OCI-LY1 (cell line): ENCODE data around the gene RNF112.

ENCODE experiments used
- H2AFZ ChIP-seq: fragments of 200-600 bp; sonication (generic), shearing (Covaris generic); 2 replicates; pipeline ENCODE4 v1.6.0; 2014; ENCODE audit warnings: antibody characterized with exemption, mild to moderate bottlenecking, low read length
- H3F3A ChIP-seq: fragments of 200-600 bp; sonication (generic), shearing (Covaris generic); 2 replicates; pipeline ENCODE4 v1.6.0; 2014; ENCODE audit warnings: mild to moderate bottlenecking, antibody characterized with exemption, low read length, moderate library complexity; ENCODE audit not compliant: insufficient read depth
- H3K27ac ChIP-seq: fragments of 200-600 bp; sonication (generic); 2 replicates; pipeline ENCODE4 v1.5.1; 2014; ENCODE audit warnings: low read length, mixed run types, mild to moderate bottlenecking, low read depth; ENCODE audit not compliant: poor library complexity, severe bottlenecking
- H3K27me3 ChIP-seq: fragments of 200-600 bp; sonication (generic); 2 replicates; pipeline ENCODE4 v1.6.0; 2014; ENCODE audit warnings: antibody characterized with exemption, mild to moderate bottlenecking, low read length, moderate library complexity; ENCODE audit not compliant: insufficient read depth
- H3K36me3 ChIP-seq: fragments of 200-600 bp; sonication (generic); 2 replicates; pipeline ENCODE4 v1.6.1; 2014; ENCODE audit warnings: mild to moderate bottlenecking, antibody characterized with exemption, low read length, moderate library complexity, mixed read lengths; ENCODE audit not compliant: insufficient read depth
- H3K4me1 ChIP-seq: fragments of 200-600 bp; sonication (generic); 2 replicates; pipeline ENCODE4 v1.5.1; 2014; ENCODE audit warnings: mild to moderate bottlenecking, low read length, moderate library complexity; ENCODE audit not compliant: insufficient read depth, severe bottlenecking
- H3K4me2 ChIP-seq: fragments of 200-600 bp; sonication (generic), shearing (Covaris generic); 2 replicates; pipeline ENCODE4 v1.6.1; 2014; ENCODE audit warnings: low read length
- H3K4me3 ChIP-seq: fragments of 200-600 bp; sonication (generic); 2 replicates; pipeline ENCODE4 v1.5.1; 2014; ENCODE audit warnings: low read length, low read depth, mild to moderate bottlenecking, mixed read lengths; ENCODE audit not compliant: poor library complexity, severe bottlenecking
- H3K79me2 ChIP-seq: fragments of 200-600 bp; shearing (Covaris generic); 2 replicates; pipeline ENCODE4 v1.6.1; 2016; ENCODE audit warnings: mixed run types, low read length, mixed read lengths; ENCODE audit not compliant: insufficient read depth
- H3K9ac ChIP-seq: fragments of 200-600 bp; sonication (generic), shearing (Covaris generic); 2 replicates; pipeline ENCODE4 v1.6.1; 2014; ENCODE audit warnings: mild to moderate bottlenecking, low read length, mixed read lengths
- H3K9me2 ChIP-seq: fragments of 200-600 bp; sonication (generic), shearing (Covaris generic); 2 replicates; pipeline ENCODE4 v1.6.1; 2014; ENCODE audit warnings: low read depth, mild to moderate bottlenecking, low read length, mixed read lengths
- H3K9me3 ChIP-seq: fragments of 200-600 bp; shearing (Covaris generic); 2 replicates; pipeline ENCODE4 v1.6.1; 2014; ENCODE audit warnings: low read length, mixed read lengths
- H4K20me1 ChIP-seq: fragments of 200-600 bp; sonication (generic), shearing (Covaris generic); 2 replicates; pipeline ENCODE4 v1.6.0; 2016; ENCODE audit warnings: mild to moderate bottlenecking, low read length; ENCODE audit not compliant: insufficient read depth
- CTCF ChIP-seq: fragments of 200-600 bp; sonication (generic), shearing (Covaris generic); IDR thresholded peaks from 2 replicates; pipeline ENCODE4 v1.5.1; 2017; ENCODE audit warnings: mild to moderate bottlenecking, antibody characterized with exemption, low read length, moderate library complexity, mixed read lengths
- EZH2 ChIP-seq: fragments of 200-600 bp; sonication (generic), shearing (Covaris generic); IDR thresholded peaks from 2 replicates; pipeline ENCODE4 v1.8.0; 2017; ENCODE audit warnings: borderline replicate concordance, mixed run types, mild to moderate bottlenecking, antibody characterized with exemption, low read length, moderate library complexity, mixed read lengths

The RNF112 gene

GRCh38 chr17:19372011-19372370 is 39.0 kb upstream of the RNF112 start:
- Histone ChIP-seq H3K79me2 (no peaks in the 10 kb centered on the region), H3K27me3 (no peaks in the 10 kb centered on the region), H2AFZ (no peak overlapping the region), H3K4me1 (peaks cover 3% of the 10 kb centered on the region), H3K4me2 (no peak overlapping the region), H3F3A (no peaks in the 10 kb centered on the region), H3K36me3 (no peaks in the 10 kb centered on the region), H4K20me1 (no peaks in the 10 kb centered on the region), H3K9me2 (no peaks in the 10 kb centered on the region), H3K9ac (no peak overlapping the region), H3K27ac (no peak overlapping the region), H3K9me3 (no peaks in the 10 kb centered on the region), H3K4me3 (no peak overlapping the region)
- TF ChIP-seq CTCF (no peak), EZH2 (no peak)

GRCh38 chr17:19372439-19372838 is 38.6 kb upstream of the RNF112 start:
- Histone ChIP-seq H3K79me2 (no peaks in the 10 kb centered on the region), H3K4me3 (no peak overlapping the region), H3K36me3 (no peaks in the 10 kb centered on the region), H3F3A (no peaks in the 10 kb centered on the region), H3K27ac (no peak overlapping the region), H4K20me1 (no peaks in the 10 kb centered on the region), H3K27me3 (no peaks in the 10 kb centered on the region), H3K9me3 (no peaks in the 10 kb centered on the region), H3K9ac (no peak overlapping the region), H2AFZ (no peak overlapping the region), H3K9me2 (no peaks in the 10 kb centered on the region), H3K4me2 (no peak overlapping the region), H3K4me1 (peaks cover 6% of the 10 kb centered on the region)
- TF ChIP-seq CTCF, result no peak
- TF ChIP-seq EZH2, result no peak

- Histone ChIP-seq H3K9me3 (no peaks in the 10 kb centered on the region), H4K20me1 (no peaks in the 10 kb centered on the region), H3K27me3 (no peaks in the 10 kb centered on the region), H3F3A (no peaks in the 10 kb centered on the region), H3K36me3 (no peaks in the 10 kb centered on the region), H3K4me3 (no peak overlapping the region), H3K4me1 (peaks cover 6% of the 10 kb centered on the region), H3K9ac (no peak overlapping the region), H3K4me2 (no peak overlapping the region), H3K27ac (no peak overlapping the region), H2AFZ (no peak overlapping the region), H3K79me2 (no peaks in the 10 kb centered on the region), H3K9me2 (no peaks in the 10 kb centered on the region)
- TF ChIP-seq CTCF (no peak), EZH2 (no peak)
These were observed 38.0 kb upstream of the RNF112 start for GRCh38 chr17:19372866-19373504.
